Tibial artery (tissue), 4 donors: Measurements from ENCODE around the gene ARHGEF33.

Experiments
- DNase-seq, 2 donors: peaks; one replicate each; pipeline ENCODE4 v3.0.0-alpha.2; 2019
- H3K27ac ChIP-seq, 2 donors: fragments of 200-600 bp; sonication (generic) in 1 of 2; 1 replicate in 1 of 2; 2 replicates in 1 of 2; pipeline ENCODE4 v1.5.1; 2018 to 2019; ENCODE audit warnings: mild to moderate bottlenecking in 1 of 2
- H3K27me3 ChIP-seq, 2 donors: fragments of 200-600 bp; sonication (generic) in 1 of 2; one replicate each; pipeline versions ENCODE4 v1.5.1 to v1.6.0; 2016 to 2019
- H3K36me3 ChIP-seq, 3 donors: fragments of 200-600 bp; sonication (generic) in 2 of 3; one replicate each; pipeline ENCODE4 v1.5.1; 2016 to 2019; ENCODE audit warnings: mild to moderate bottlenecking in 2 of 3
- H3K4me1 ChIP-seq, 4 donors: fragments of 200-600 bp; sonication (generic) in 2 of 4; 1 replicate in 3 of 4; 2 replicates in 1 of 4; pipeline ENCODE4 v1.5.1; 2016 to 2019
- H3K4me3 ChIP-seq, 2 donors: fragments of 200-600 bp; sonication (generic) in 1 of 2; 1 replicate in 1 of 2; 2 replicates in 1 of 2; pipeline ENCODE4 v1.5.1; 2018 to 2019; ENCODE audit warnings: mild to moderate bottlenecking in 2 of 2
- H3K9me3 ChIP-seq, 3 donors: fragments of 200-600 bp; sonication (generic) in 1 of 3; one replicate each; pipeline ENCODE4 v1.5.1; 2016 to 2019
- CTCF ChIP-seq, 2 experiments: fragments of 200-600 bp in 1 of 2; fragments of 450-650 bp in 1 of 2; IDR thresholded peaks; one replicate each; pipeline ENCODE4 v1.5.1; 2017 to 2019; ENCODE audit warnings: antibody characterized with exemption in 2 of 2, mild to moderate bottlenecking in 1 of 2, moderate library complexity in 1 of 2
- intact Hi-C: fragments of 100-400 bp; cut with DNase I; formaldehyde crosslinking; loops from one replicate; pipeline ENCODE4 v1.15.0; 2023; ENCODE audit warnings: low total_unique reads

ARHGEF33 gene

DNA sequence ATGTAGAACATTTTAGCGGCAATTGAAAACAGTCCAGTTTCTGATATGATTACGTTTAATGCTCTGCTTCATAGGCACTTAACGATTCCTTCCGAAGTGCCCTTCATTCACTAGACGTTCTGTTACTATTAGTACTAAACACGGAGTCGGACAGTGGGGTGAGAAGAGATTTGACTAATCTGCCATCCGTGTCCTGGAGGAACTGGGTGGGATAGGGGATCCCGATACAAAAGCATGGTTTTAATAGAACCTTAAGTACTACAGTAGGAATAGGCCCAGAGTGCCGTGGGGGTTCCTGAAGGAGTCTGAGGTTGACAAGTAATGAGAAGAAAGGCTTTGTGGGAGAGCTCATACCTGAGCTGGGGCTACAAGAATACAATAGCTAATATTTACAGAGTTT, 13.3 kb upstream of the ARHGEF33 start:
- Histone ChIP-seq H3K4me1 (peaks cover 0 to 17% (median 12%) of the 10 kb centered on the region in 4 donors), H3K27me3 (no peaks in the 10 kb centered on the region), H3K9me3 (no peaks in the 10 kb centered on the region), H3K4me3 (peak overlapping the region; percentile 75 to 86), H3K36me3 (peaks cover 0 to 9% (median 6%) of the 10 kb centered on the region in 3 donors), H3K27ac (peak overlapping the region; percentile 78 to 80)
- no peak for DNase-seq
- intact Hi-C loops = no loop called here
- no peak for TF ChIP-seq CTCF (IDR thresholded peaks at IDR 0.05)

DNA sequence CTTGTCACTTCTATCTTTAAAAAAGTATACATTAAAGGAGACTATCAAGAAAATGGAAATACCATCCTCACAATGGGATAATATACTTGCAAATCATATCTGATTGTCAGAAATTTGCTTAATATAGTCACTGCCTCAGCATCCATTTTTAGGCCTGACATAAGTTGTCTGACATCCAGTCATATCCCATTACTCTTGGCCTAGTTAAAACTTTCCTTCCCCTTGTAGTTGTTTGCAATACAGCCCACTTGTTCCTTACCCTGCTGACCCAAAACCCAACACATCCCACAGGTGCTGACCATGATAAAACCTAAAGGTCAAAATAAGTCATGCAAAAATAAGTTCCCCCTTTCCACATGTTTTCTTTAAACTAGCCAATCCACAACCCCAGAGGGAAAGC, 3.6 kb upstream of the ARHGEF33 start:
- no peak for TF ChIP-seq CTCF (IDR thresholded peaks at IDR 0.05)
- Histone ChIP-seq H3K4me3 (no peak overlapping the region), H3K36me3 (peaks cover 4 to 10% (median 7%) of the 10 kb centered on the region in 3 donors), H3K27ac (no peak overlapping the region), H3K27me3 (no peaks in the 10 kb centered on the region), H3K9me3 (no peaks in the 10 kb centered on the region), H3K4me1 (no peaks in the 10 kb centered on the region)
- intact Hi-C loops = no loop called here
- no peak for DNase-seq

DNA sequence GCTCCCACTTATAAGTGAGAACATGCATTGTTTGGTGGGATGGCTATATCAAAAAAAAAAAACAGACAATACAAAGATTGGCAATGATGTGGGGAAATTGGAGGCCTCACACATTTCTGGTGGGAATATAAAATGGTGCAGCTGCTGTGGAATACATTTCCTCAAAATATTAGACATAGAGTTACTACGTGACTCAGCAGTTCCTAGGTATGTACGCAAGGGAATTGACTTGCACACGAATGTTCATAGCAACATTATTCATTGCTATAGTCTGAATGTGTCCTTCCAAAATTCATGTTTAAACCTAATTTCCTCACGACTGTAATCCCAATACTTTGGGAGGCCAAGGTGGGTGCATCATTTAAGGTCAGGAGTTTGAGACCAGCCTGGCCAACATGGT, 2.3 kb upstream of the ARHGEF33 start:
- H3K27me3 ChIP-seq = no peaks in the 10 kb centered on the region
- intact Hi-C loops = no loop called here
- H3K9me3 ChIP-seq = no peaks in the 10 kb centered on the region
- H3K27ac ChIP-seq = no peak overlapping the region
- H3K36me3 ChIP-seq = peaks cover 0 to 8% (median 1%) of the 10 kb centered on the region in 3 donors
- TF ChIP-seq CTCF (IDR thresholded peaks at IDR 0.05) = no peak
- no peaks in the 10 kb centered on the region for H3K4me1 ChIP-seq
- H3K4me3 ChIP-seq = no peak overlapping the region
- no peak for DNase-seq

GRCh38 chr2:38887902-38888554, 1.6 kb upstream of the ARHGEF33 start:
- intact Hi-C loops = no loop called here
- Histone ChIP-seq H3K27me3 (no peaks in the 10 kb centered on the region), H3K4me1 (no peaks in the 10 kb centered on the region), H3K9me3 (no peaks in the 10 kb centered on the region), H3K27ac (no peak overlapping the region), H3K4me3 (no peak overlapping the region), H3K36me3 (peaks cover 0 to 5% (median 0%) of the 10 kb centered on the region in 3 donors)
- no peak for DNase-seq
- TF ChIP-seq CTCF (IDR thresholded peaks at IDR 0.05) = no peak

GRCh38 chr2:38889045-38889444, 630 bp upstream of the ARHGEF33 start:
- intact Hi-C loops = no loop called here
- no peaks in the 10 kb centered on the region for H3K27me3 ChIP-seq
- no peaks in the 10 kb centered on the region for H3K36me3 ChIP-seq
- no peak overlapping the region for H3K4me3 ChIP-seq
- no peak overlapping the region for H3K27ac ChIP-seq
- no peaks in the 10 kb centered on the region for H3K9me3 ChIP-seq
- no peak for DNase-seq
- no peaks in the 10 kb centered on the region for H3K4me1 ChIP-seq
- no peak for TF ChIP-seq CTCF (IDR thresholded peaks at IDR 0.05)

GRCh38 chr2:38892819-38893218, 3.1 kb downstream of the ARHGEF33 start:
- H3K36me3 ChIP-seq = no peaks in the 10 kb centered on the region
- intact Hi-C loops = no loop called here
- no peak for DNase-seq
- no peaks in the 10 kb centered on the region for H3K9me3 ChIP-seq
- no peaks in the 10 kb centered on the region for H3K4me1 ChIP-seq
- H3K4me3 ChIP-seq = no peak overlapping the region
- H3K27ac ChIP-seq = no peak overlapping the region
- H3K27me3 ChIP-seq = no peaks in the 10 kb centered on the region
- no peak for TF ChIP-seq CTCF (IDR thresholded peaks at IDR 0.05)
